CD14-positive monocyte (primary cell): ENCODE measurements around the gene MICALL2. TPM values are rescaled to one million over a fixed set of nuclear protein-coding genes. Genes with fewer than 3 reads are reported as not detected.

Experiments used
- DNase-seq, 3 donors: peaks; one replicate each; pipeline ENCODE4 v3.0.0-alpha.2; 2011 to 2022
- H2AFZ ChIP-seq: 2 replicates; pipeline ENCODE4 v1.6.0; 2012; ENCODE audit warnings: mild to moderate bottlenecking, low read depth, low read length, inconsistent platforms; ENCODE audit not compliant: insufficient read depth, poor library complexity, severe bottlenecking
- H3K27ac ChIP-seq, 2 donors: 1 replicate in 1 of 2; 2 replicates in 1 of 2; pipeline ENCODE4 v1.5.1; 2012 to 2013; ENCODE audit warnings: low read length in 2 of 2, control low read depth in 1 of 2, inconsistent platforms in 1 of 2, low read depth in 1 of 2, mild to moderate bottlenecking in 1 of 2
- H3K27me3 ChIP-seq, 2 donors: one replicate each; pipeline versions ENCODE4 v1.6.0 to v1.6.1; 2011 to 2013; ENCODE audit warnings: low read length in 2 of 2; ENCODE audit not compliant: control insufficient read depth in 2 of 2, insufficient read depth in 2 of 2
- H3K36me3 ChIP-seq, 2 donors: replicated peaks in 1 of 2; 1 replicate in 1 of 2; 2 replicates in 1 of 2; pipeline versions ENCODE4 v1.5.1 to v1.6.1; 2012 to 2013; ENCODE audit warnings: low read length in 2 of 2, control low read depth in 1 of 2, inconsistent platforms in 1 of 2, mild to moderate bottlenecking in 1 of 2; ENCODE audit not compliant: insufficient read depth in 2 of 2, control insufficient read depth in 1 of 2
- H3K4me1 ChIP-seq, 2 donors: 1 replicate in 1 of 2; 2 replicates in 1 of 2; pipeline versions ENCODE4 v1.5.1 to v1.6.1; 2012 to 2013; ENCODE audit warnings: low read length in 2 of 2, control low read depth in 1 of 2, inconsistent platforms in 1 of 2, mild to moderate bottlenecking in 1 of 2, moderate library complexity in 1 of 2; ENCODE audit not compliant: insufficient read depth in 2 of 2, control insufficient read depth in 1 of 2
- H3K4me2 ChIP-seq: replicated peaks from 2 replicates; pipeline ENCODE3; 2012; ENCODE audit warnings: low read length, moderate library complexity, mild to moderate bottlenecking; ENCODE audit not compliant: poor library complexity, severe bottlenecking; ENCODE audit errors: extremely low read depth
- H3K4me3 ChIP-seq, 3 experiments: fragments of 200-600 bp in 1 of 3; sonication (generic) in 1 of 3; replicated peaks in 1 of 3; 1 replicate in 2 of 3; 2 replicates in 1 of 3; pipeline ENCODE4 v1.5.1; 2011 to 2013; ENCODE audit warnings: low read length in 3 of 3, mild to moderate bottlenecking in 3 of 3, control low read depth in 2 of 3, low read depth in 2 of 3, inconsistent platforms in 1 of 3, moderate library complexity in 1 of 3
- H3K79me2 ChIP-seq: 2 replicates; pipeline ENCODE4 v1.6.0; 2012; ENCODE audit warnings: mild to moderate bottlenecking, control low read depth, inconsistent platforms, low read length, moderate library complexity; ENCODE audit not compliant: insufficient read depth
- H3K9ac ChIP-seq: 2 replicates; pipeline ENCODE4 v1.6.0; 2017; ENCODE audit warnings: low read length, mild to moderate bottlenecking; ENCODE audit not compliant: insufficient read depth, poor library complexity, severe bottlenecking
- H3K9me3 ChIP-seq, 2 donors: replicated peaks in 1 of 2; 1 replicate in 1 of 2; 2 replicates in 1 of 2; pipeline versions ENCODE4 v1.5.1 to v1.6.1; 2012 to 2013; ENCODE audit warnings: low read length in 2 of 2, control low read depth in 1 of 2; ENCODE audit not compliant: control insufficient read depth in 1 of 2, insufficient read depth in 1 of 2
- H4K20me1 ChIP-seq: 2 replicates; pipeline ENCODE4 v1.6.0; 2012; ENCODE audit warnings: mild to moderate bottlenecking, low read length, control low read depth, moderate library complexity; ENCODE audit not compliant: insufficient read depth
- H3K27ac Mint-ChIP-seq, 7 donors: one replicate each; pipeline ENCODE4 v1.8.0; 2020; ENCODE audit warnings: mild to moderate bottlenecking in 7 of 7, mixed read lengths in 7 of 7, moderate library complexity in 6 of 7, inconsistent platforms in 2 of 7
- H3K27me3 Mint-ChIP-seq, 3 donors: one replicate each; pipeline ENCODE4 v1.8.0; 2021 to 2022; ENCODE audit warnings: low read depth in 3 of 3, mild to moderate bottlenecking in 3 of 3, mixed read lengths in 3 of 3, moderate library complexity in 3 of 3, inconsistent platforms in 1 of 3
- H3K36me3 Mint-ChIP-seq, 2 donors: one replicate each; pipeline ENCODE4 v1.8.0; 2020; ENCODE audit warnings: mixed read lengths in 2 of 2, inconsistent platforms in 1 of 2, mild to moderate bottlenecking in 1 of 2
- H3K4me1 Mint-ChIP-seq: one replicate; pipeline ENCODE4 v1.8.0; 2020; ENCODE audit warnings: mild to moderate bottlenecking, mixed read lengths
- H3K4me3 Mint-ChIP-seq, 2 donors: one replicate each; pipeline ENCODE4 v1.8.0; 2020; ENCODE audit warnings: mild to moderate bottlenecking in 2 of 2, mixed read lengths in 2 of 2, moderate library complexity in 1 of 2
- H3K9me3 Mint-ChIP-seq, 7 donors: one replicate each; pipeline ENCODE4 v1.8.0; 2020 to 2022; ENCODE audit warnings: mixed read lengths in 7 of 7, mild to moderate bottlenecking in 6 of 7, moderate library complexity in 6 of 7, inconsistent platforms in 2 of 7
- CTCF ChIP-seq: fragments of 200-600 bp; IDR thresholded peaks from one replicate; pipeline ENCODE4 v1.8.0; 2022; ENCODE audit warnings: antibody characterized with exemption, mild to moderate bottlenecking
- WGBS: methylation state at CpG from one replicate; pipeline ENCODE4 v1.1.5; 2013; ENCODE audit warnings: missing lambda C conversion rate; ENCODE audit not compliant: insufficient coverage; 5-methylcytosine and 5-hydroxymethylcytosine counted together
- intact Hi-C, 2 donors: fragments of 100-400 bp; cut with micrococcal nuclease; formaldehyde crosslinking; loops; one replicate each; pipeline versions ENCODE4 v1.15.0 to v1.15.1; 2023
- polyA plus RNA-seq, 3 donors: library from polyadenylated mRNA; depleted of rRNA in 1 of 3; unstranded in 2 of 3; stranded (reverse) in 1 of 3; fragments of 300-500 nt in 2 of 3; fragments of >200 nt in 1 of 3; fragmentation: Illumina TruSeq in 2 of 3; gene quantifications; 1 replicate in 2 of 3; 2 replicates in 1 of 3; pipeline ENCODE4 v1.2.3, GENCODE V29; 2012 to 2021

MICALL2 gene
- polyA plus RNA-seq, 3 donors: 0.14 to 7.2 (median 0.72) TPM

- peaks cover 0 to 9% (median 3%) of the 10 kb centered on the region in 7 donors for H3K9me3 Mint-ChIP-seq
- no peak overlapping the region for H3K27ac Mint-ChIP-seq
- Histone ChIP-seq H4K20me1 (no peaks in the 10 kb centered on the region), H3K27me3 (peaks cover 4 to 19% of the 10 kb centered on the region in 2 donors), H3K36me3 (no peaks in the 10 kb centered on the region), H3K4me2 (no peak overlapping the region), H2AFZ (no peak overlapping the region), H3K27ac (no peak overlapping the region), H3K9me3 (peaks cover 0 to 3% of the 10 kb centered on the region in 2 donors), H3K4me1 (peaks cover 7 to 11% of the 10 kb centered on the region in 2 donors), H3K4me3 (no peak overlapping the region), H3K9ac (no peak overlapping the region), H3K79me2 (no peaks in the 10 kb centered on the region)
- no peak for TF ChIP-seq CTCF
- intact Hi-C loops: no loop called here
- H3K4me1 Mint-ChIP-seq: peaks cover 8% of the 10 kb centered on the region
- H3K4me3 Mint-ChIP-seq: no peak overlapping the region
- H3K36me3 Mint-ChIP-seq: peaks cover 0 to 5% of the 10 kb centered on the region in 2 donors
- 68% methylated on average over 6 of the region's 8 CpGs for WGBS
- H3K27me3 Mint-ChIP-seq: peaks cover 23 to 39% (median 39%) of the 10 kb centered on the region in 3 donors
- no peak for DNase-seq
These were observed 50.8 kb downstream of the MICALL2 start for GRCh38 chr7:1408466-1408865.

- H3K9me3 ChIP-seq: peaks cover 0 to 8% of the 10 kb centered on the region in 2 donors
- Mint-ChIP-seq H3K27me3 (peaks cover 29 to 45% (median 45%) of the 10 kb centered on the region in 3 donors), H3K36me3 (peaks cover 0 to 5% of the 10 kb centered on the region in 2 donors), H3K27ac (no peak overlapping the region), H3K9me3 (peaks cover under 1 to 8% (median 4%) of the 10 kb centered on the region in 7 donors), H3K4me1 (peaks cover 5% of the 10 kb centered on the region), H3K4me3 (no peak overlapping the region)
- no peaks in the 10 kb centered on the region for H3K79me2 ChIP-seq
- no peak for DNase-seq
- peaks cover 4 to 7% of the 10 kb centered on the region in 2 donors for H3K4me1 ChIP-seq
- H3K27me3 ChIP-seq: peaks cover 10 to 25% of the 10 kb centered on the region in 2 donors
- H4K20me1 ChIP-seq: no peaks in the 10 kb centered on the region
- H3K9ac ChIP-seq: no peak overlapping the region
- no peak overlapping the region for H3K4me2 ChIP-seq
- no peak overlapping the region for H3K4me3 ChIP-seq
- TF ChIP-seq CTCF: no peak
- 85% methylated on average over 13 of the region's 24 CpGs for WGBS
- intact Hi-C loops: no loop called here
- no peak overlapping the region for H3K27ac ChIP-seq
- no peak overlapping the region for H2AFZ ChIP-seq
- H3K36me3 ChIP-seq: no peaks in the 10 kb centered on the region
These were observed 51.4 kb downstream of the MICALL2 start for GRCh38 chr7:1407892-1408291.
